22Rv1 (cell line): ENCODE results near the gene PPM1H.

Experiments
- CTCF ChIP-seq: fragments of 450-650 bp; IDR thresholded peaks from 2 replicates; pipeline ENCODE4 v1.5.1; 2017; ENCODE audit warnings: mild to moderate bottlenecking
- ZFX ChIP-seq: fragments of 450-650 bp; IDR thresholded peaks from 2 replicates; pipeline ENCODE4 v1.6.1; 2017; ENCODE audit warnings: antibody characterized with exemption, borderline replicate concordance

GRCh38 chr12:62886796-62887195 is 48.2 kb downstream of the PPM1H start:
- TF ChIP-seq CTCF (no peak), ZFX (no peak)
